ENCODE measurements around the gene CDH23.

The CDH23 gene

DNA sequence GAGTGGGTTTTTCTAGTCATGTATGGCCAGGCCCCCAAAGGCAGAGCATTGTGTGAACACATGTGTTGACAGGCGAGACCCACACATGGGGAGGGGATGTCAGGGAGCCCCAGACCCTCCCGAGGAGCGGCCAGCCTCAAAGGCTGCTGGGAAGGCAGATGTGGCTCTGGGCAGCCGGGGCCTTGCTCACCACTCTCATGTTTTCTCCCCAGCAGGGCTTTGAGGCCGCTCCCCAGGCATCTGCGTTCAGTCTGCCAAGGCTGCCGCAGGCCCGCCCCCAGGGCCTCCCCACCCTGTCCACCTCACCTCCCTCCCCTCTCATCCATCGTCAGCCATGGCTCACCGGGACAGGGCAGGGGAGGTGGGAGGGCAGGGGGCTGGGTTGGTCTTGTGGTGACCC is 393.2 kb downstream of the CDH23 start:
- Histone ChIP-seq H2AFZ (ENCODE audit: low read depth) (no peak overlapping the region), H3K27ac (no peak overlapping the region), H3K79me2 (ENCODE audit: insufficient read depth, low read depth) (no peaks in the 10 kb centered on the region), H3K27me3 (ENCODE audit: insufficient read depth, low read depth) (peaks cover 78% of the 10 kb centered on the region), H3K4me3 (IDR thresholded peaks at IDR 0.05; ENCODE audit: insufficient read depth, low read depth, low read length) (no peak overlapping the region), H3K36me3 (ENCODE audit: insufficient read depth) (no peaks in the 10 kb centered on the region), H4K20me1 (ENCODE audit: insufficient read depth) (no peaks in the 10 kb centered on the region), H3K9ac (no peak overlapping the region), H3K4me1 (ENCODE audit: low read depth, poor library complexity, severe bottlenecking) (no peaks in the 10 kb centered on the region), H3K4me2 (no peak overlapping the region)
- TF ChIP-seq, protein P1, sequence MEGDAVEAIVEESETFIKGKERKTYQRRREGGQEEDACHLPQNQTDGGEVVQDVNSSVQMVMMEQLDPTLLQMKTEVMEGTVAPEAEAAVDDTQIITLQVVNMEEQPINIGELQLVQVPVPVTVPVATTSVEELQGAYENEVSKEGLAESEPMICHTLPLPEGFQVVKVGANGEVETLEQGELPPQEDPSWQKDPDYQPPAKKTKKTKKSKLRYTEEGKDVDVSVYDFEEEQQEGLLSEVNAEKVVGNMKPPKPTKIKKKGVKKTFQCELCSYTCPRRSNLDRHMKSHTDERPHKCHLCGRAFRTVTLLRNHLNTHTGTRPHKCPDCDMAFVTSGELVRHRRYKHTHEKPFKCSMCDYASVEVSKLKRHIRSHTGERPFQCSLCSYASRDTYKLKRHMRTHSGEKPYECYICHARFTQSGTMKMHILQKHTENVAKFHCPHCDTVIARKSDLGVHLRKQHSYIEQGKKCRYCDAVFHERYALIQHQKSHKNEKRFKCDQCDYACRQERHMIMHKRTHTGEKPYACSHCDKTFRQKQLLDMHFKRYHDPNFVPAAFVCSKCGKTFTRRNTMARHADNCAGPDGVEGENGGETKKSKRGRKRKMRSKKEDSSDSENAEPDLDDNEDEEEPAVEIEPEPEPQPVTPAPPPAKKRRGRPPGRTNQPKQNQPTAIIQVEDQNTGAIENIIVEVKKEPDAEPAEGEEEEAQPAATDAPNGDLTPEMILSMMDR (conservative IDR thresholded peaks at IDR 0.05; ENCODE audit: low read depth, low read length), result no peak

DNA sequence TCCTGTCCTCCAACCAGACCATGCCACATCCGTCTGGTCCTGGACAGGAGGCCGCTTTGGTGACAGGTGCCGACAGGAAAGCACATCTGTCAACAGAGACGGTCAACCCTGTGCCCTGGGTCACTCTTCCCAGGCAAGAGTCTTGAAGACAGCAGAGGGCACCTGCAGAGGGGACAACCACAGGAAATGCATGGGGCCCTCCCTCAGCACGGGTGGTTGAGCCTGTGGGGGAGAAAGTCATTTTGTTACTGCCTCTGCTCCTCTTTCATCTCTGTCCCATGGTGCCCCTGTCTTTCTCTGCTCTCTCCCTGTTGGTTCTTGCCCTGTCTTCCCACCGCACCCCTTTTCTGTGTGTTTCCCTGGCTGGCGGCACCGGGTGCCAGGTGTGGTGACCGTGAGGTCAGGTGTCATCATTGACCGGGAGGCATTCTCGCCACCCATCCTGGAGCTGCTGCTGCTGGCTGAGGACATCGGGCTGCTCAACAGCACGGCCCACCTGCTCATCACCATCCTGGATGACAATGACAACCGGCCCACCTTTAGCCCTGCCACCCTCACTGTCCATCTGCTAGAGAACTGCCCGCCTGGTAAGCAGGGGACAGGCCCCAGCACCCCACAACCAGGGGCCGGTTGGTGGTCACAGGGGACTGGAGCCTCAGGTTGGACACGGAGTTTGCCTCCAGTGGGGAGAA is 394.2 kb downstream of the CDH23 start:
- no peaks in the 10 kb centered on the region for H3K36me3 ChIP-seq (ENCODE audit: insufficient read depth)
- TF ChIP-seq, protein P1 (conservative IDR thresholded peaks at IDR 0.05; ENCODE audit: low read depth, low read length), result no peak
- no peaks in the 10 kb centered on the region for H4K20me1 ChIP-seq (ENCODE audit: insufficient read depth)
- H3K79me2 ChIP-seq (ENCODE audit: insufficient read depth, low read depth), result no peaks in the 10 kb centered on the region
- H2AFZ ChIP-seq (ENCODE audit: low read depth), result no peak overlapping the region
- H3K4me3 ChIP-seq (IDR thresholded peaks at IDR 0.05; ENCODE audit: insufficient read depth, low read depth, low read length), result no peak overlapping the region
- H3K27me3 ChIP-seq (ENCODE audit: insufficient read depth, low read depth), result peaks cover 73% of the 10 kb centered on the region
- no peak overlapping the region for H3K27ac ChIP-seq
- H3K4me2 ChIP-seq, result no peak overlapping the region
- H3K4me1 ChIP-seq (ENCODE audit: low read depth, poor library complexity, severe bottlenecking), result no peaks in the 10 kb centered on the region
- no peak overlapping the region for H3K9ac ChIP-seq

DNA sequence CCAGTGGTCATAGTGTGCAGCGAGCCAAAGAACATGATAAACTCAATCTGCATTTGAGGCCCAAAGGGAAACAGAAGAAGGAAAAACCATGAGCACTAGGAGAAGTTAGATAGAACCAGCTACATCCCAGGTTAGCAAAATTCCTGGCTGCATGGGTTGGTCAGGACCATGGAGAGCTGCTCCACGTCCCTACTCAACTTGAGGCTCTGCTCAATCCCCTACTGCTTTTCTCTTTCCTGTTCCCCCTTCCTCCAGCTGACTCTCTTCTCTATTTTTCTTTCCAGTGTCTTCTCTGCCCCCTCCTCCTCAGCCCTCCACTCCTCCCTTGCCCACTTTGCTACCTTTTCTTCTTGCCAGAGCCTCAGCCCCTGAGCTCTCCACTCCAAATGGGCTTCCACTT is 398.5 kb downstream of the CDH23 start:
- H3K4me2 ChIP-seq, result no peak overlapping the region
- H3K9ac ChIP-seq, result no peak overlapping the region
- no peak overlapping the region for H2AFZ ChIP-seq (ENCODE audit: low read depth)
- H3K27me3 ChIP-seq (ENCODE audit: insufficient read depth, low read depth), result peaks cover 60% of the 10 kb centered on the region
- no peaks in the 10 kb centered on the region for H3K4me1 ChIP-seq (ENCODE audit: low read depth, poor library complexity, severe bottlenecking)
- H3K36me3 ChIP-seq (ENCODE audit: insufficient read depth), result no peaks in the 10 kb centered on the region
- no peaks in the 10 kb centered on the region for H3K79me2 ChIP-seq (ENCODE audit: insufficient read depth, low read depth)
- TF ChIP-seq, protein P1 (conservative IDR thresholded peaks at IDR 0.05; ENCODE audit: low read depth, low read length), result no peak
- H3K27ac ChIP-seq, result no peak overlapping the region
- H4K20me1 ChIP-seq (ENCODE audit: insufficient read depth), result no peaks in the 10 kb centered on the region
- no peak overlapping the region for H3K4me3 ChIP-seq (IDR thresholded peaks at IDR 0.05; ENCODE audit: insufficient read depth, low read depth, low read length)

DNA sequence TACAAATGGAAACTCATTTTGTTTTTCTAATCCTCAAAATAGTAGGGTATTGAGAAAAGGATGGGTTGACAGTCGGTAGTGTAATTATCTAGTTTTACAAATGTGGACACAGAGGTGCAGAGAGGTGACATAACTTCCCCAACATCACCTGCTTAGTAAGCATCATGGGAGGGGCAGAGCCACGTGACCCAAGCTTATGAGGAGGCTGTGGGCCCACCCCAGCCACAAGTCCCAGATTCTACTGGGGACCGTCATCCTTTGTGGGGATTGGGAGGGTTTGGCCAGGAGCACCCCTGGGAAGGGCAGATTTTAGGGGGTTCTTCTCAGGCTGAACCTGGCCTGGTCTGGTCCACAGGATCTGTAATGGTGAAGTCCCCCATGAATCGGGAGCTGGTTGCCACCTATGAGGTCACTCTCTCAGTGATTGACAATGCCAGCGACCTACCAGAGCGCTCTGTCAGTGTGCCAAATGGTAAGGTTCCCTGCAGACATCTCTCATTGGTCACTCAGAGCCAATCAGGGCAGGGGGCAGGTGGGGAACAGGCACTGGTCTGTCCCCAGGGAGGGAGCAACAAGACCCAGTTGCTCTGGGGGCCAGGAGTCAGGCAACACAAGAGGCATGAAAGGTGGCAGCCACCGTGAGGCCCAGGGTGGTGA is 400.2 kb downstream of the CDH23 start:
- no peaks in the 10 kb centered on the region for H3K79me2 ChIP-seq (ENCODE audit: insufficient read depth, low read depth)
- no peak overlapping the region for H3K4me3 ChIP-seq (IDR thresholded peaks at IDR 0.05; ENCODE audit: insufficient read depth, low read depth, low read length)
- H3K27me3 ChIP-seq (ENCODE audit: insufficient read depth, low read depth), result peaks cover 60% of the 10 kb centered on the region
- H2AFZ ChIP-seq (ENCODE audit: low read depth), result no peak overlapping the region
- H3K4me1 ChIP-seq (ENCODE audit: low read depth, poor library complexity, severe bottlenecking), result no peaks in the 10 kb centered on the region
- H3K9ac ChIP-seq, result no peak overlapping the region
- H3K36me3 ChIP-seq (ENCODE audit: insufficient read depth), result no peaks in the 10 kb centered on the region
- no peak overlapping the region for H3K4me2 ChIP-seq
- no peak overlapping the region for H3K27ac ChIP-seq
- TF ChIP-seq, protein P1 (conservative IDR thresholded peaks at IDR 0.05; ENCODE audit: low read depth, low read length), result no peak
- no peaks in the 10 kb centered on the region for H4K20me1 ChIP-seq (ENCODE audit: insufficient read depth)
